Activated T-helper 17 cell treated with anti-CD3 and anti-CD28 coated beads, Interleukin-2, amount 50 U/mL, for 72 hours (primary cell): Measurements from ENCODE around the gene KIAA2012. TPM values are rescaled to one million over a fixed set of nuclear protein-coding genes. Genes with fewer than 3 reads are reported as not detected.
A peak's percentile ranks its signal among the peaks of the same experiment; 100 is the strongest.

Experiments used
- ATAC-seq: fragments of 150-1000 bp; cut with Tn5 transposase; replicated peaks from 2 replicates; pipeline ENCODE4 v1.10.0; 2021; ENCODE audit warnings: mild to moderate bottlenecking, moderate library complexity
- H3K27ac Mint-ChIP-seq: one replicate; pipeline ENCODE4 v1.8.0; 2022; ENCODE audit warnings: mixed read lengths
- H3K27me3 Mint-ChIP-seq: one replicate; pipeline ENCODE4 v1.8.0; 2022; ENCODE audit warnings: mixed read lengths
- H3K36me3 Mint-ChIP-seq: one replicate; pipeline ENCODE4 v1.8.0; 2022; ENCODE audit warnings: low read depth, mild to moderate bottlenecking, mixed read lengths
- H3K4me1 Mint-ChIP-seq: one replicate; pipeline ENCODE4 v1.8.0; 2022; ENCODE audit warnings: mixed read lengths
- H3K4me3 Mint-ChIP-seq: one replicate; pipeline ENCODE4 v1.8.0; 2022; ENCODE audit warnings: mild to moderate bottlenecking, mixed read lengths
- H3K9me3 Mint-ChIP-seq: one replicate; pipeline ENCODE4 v1.8.0; 2022; ENCODE audit warnings: mixed read lengths
- total RNA-seq, 2 donors: library from RNA; stranded (reverse); gene quantifications; one replicate each; pipeline ENCODE4 v1.2.3, GENCODE V29; 2022

KIAA2012 gene
- total RNA-seq, result not detected

DNA sequence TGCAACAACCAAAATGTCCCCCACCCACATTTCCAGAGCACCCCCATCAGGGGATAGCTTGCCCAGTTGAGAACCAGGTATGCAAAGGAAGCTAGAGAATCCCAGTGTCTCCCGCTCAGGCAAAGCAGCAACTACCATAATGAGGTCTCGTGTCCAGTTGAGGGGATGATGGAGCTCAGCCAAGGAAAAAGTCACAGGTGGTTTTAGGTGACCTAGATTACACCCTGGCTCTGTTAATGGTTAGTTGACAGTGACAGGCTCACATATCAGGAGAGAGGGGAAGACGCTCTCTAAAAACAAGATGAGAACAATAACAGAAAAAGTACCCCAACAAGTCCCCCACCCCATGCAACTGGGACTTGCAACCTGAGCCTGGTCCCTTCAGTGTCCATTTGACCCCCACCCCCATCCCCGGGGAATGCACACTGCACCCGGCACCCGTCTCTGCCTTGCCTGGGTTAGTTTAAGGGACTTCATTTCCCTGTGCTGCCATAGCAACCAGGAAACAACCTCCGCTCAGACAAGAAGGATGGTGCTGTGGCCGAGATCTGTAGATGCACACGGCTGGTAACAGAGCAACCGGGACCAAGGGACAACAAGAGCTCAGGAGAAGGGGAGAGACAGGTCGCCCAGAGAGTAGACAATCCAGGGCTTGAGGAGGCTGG lies at the start of gene KIAA2012:
KIAA2012 (plus strand) TSS at position 519 of the 665 bp plus-strand sequence. CDS start 373 bp downstream, outside the sequence.
- Mint-ChIP-seq H3K4me3 (no peak within 1 kb of the TSS), H3K27ac (no peak within 1 kb of the TSS), H3K9me3 (no peaks in the 10 kb centered on the region), H3K4me1 (no peaks in the 10 kb centered on the region), H3K27me3 (peaks cover 20% of the 10 kb centered on the region), H3K36me3 (no peaks in the 10 kb centered on the region)
- ATAC-seq, result no peak

GRCh38 chr2:202023904-202024266 lies 49.2 kb upstream of the KIAA2012 start:
- Mint-ChIP-seq H3K27me3 (peaks cover 3% of the 10 kb centered on the region), H3K36me3 (no peaks in the 10 kb centered on the region), H3K4me1 (no peaks in the 10 kb centered on the region), H3K9me3 (no peaks in the 10 kb centered on the region), H3K4me3 (no peak overlapping the region), H3K27ac (no peak overlapping the region)
- ATAC-seq, result no peak

DNA sequence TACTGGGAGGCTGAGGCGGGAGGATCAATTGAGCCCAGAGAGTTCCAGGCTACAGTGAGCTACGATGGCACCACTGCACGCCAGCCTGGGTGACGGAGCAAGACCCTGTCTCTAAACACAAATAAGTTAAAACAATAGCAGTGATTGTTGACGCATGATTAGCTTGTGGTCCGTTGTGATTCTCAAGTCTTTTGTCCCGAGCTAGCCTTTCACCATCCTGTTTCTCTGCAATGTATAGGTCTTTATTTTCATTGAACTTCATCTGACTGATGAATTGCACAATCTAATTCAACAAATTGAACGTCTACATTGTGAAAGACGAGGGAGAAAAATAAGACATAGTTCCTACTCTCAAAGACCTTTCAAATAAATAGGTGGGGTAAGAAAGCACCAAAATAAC lies 48.2 kb upstream of the KIAA2012 start:
- no peak overlapping the region for H3K27ac Mint-ChIP-seq
- H3K4me1 Mint-ChIP-seq, result no peaks in the 10 kb centered on the region
- ATAC-seq, result no peak
- H3K9me3 Mint-ChIP-seq, result no peaks in the 10 kb centered on the region
- H3K36me3 Mint-ChIP-seq, result no peaks in the 10 kb centered on the region
- H3K4me3 Mint-ChIP-seq, result no peak overlapping the region
- H3K27me3 Mint-ChIP-seq, result peaks cover 3% of the 10 kb centered on the region

DNA sequence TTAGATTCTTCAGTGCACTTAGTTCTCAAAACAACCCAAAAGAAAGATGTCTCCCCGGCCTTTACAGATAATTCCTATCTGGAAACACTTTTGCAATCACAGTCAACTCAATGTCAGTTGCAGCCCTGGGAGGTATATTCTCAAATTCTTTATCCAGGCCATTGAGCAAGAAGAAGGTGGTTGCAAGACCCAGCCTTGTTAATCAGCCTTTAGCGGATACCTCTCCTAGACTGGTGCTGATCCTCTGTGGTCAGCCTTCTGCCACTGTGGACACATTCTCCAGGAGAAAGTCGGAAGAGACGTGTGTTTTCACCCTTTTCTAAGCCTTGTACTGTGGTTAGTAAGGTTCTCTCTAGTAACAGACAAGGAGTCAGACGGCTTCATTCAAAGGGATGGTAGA lies 47.2 kb upstream of the KIAA2012 start:
- Mint-ChIP-seq H3K4me3 (no peak overlapping the region), H3K4me1 (no peaks in the 10 kb centered on the region), H3K9me3 (no peaks in the 10 kb centered on the region), H3K27me3 (peaks cover 3% of the 10 kb centered on the region), H3K27ac (no peak overlapping the region), H3K36me3 (no peaks in the 10 kb centered on the region)
- no peak for ATAC-seq

DNA sequence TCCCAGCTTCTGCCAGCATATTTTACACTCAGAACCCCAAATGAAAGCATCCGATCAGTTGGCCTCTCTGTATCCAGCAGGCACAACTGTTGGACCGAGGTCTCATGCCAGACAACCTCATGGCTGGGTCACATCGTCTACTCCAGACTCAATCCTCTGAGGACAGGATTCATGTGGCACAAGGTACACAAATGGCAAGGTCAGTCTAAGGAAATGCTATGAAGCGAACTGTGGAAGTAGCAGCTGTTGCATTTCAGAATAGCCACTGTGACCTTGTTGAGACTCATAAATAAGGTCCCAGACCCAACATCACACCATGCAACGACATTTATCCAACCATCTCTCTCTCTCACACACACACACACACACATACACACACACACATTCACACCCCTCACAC lies 46.5 kb upstream of the KIAA2012 start:
- H3K9me3 Mint-ChIP-seq, result no peaks in the 10 kb centered on the region
- no peaks in the 10 kb centered on the region for H3K4me1 Mint-ChIP-seq
- H3K27ac Mint-ChIP-seq, result no peak overlapping the region
- no peak overlapping the region for H3K4me3 Mint-ChIP-seq
- no peak for ATAC-seq
- peaks cover 3% of the 10 kb centered on the region for H3K27me3 Mint-ChIP-seq
- no peaks in the 10 kb centered on the region for H3K36me3 Mint-ChIP-seq

DNA sequence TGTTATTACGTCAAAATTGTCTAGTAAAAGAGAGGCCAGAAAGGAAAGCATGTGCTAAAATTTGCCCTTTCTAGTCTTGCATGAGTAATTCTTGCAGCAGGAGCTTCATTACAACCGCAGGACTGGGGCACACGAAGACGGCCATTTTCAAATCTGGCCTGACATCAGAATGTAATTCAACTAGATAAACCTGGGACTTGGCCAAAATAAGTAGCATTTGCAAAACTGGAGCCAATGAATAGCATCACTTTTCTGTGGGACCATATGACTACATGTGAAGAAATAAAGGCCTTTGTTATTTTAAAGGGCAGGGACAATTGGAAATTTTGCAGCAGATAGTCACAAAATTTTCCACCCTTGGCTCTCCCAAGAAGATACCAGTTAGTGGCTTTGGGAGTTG lies 42.4 kb upstream of the KIAA2012 start:
- H3K27me3 Mint-ChIP-seq, result peaks cover 8% of the 10 kb centered on the region
- no peak overlapping the region for H3K4me3 Mint-ChIP-seq
- no peak overlapping the region for H3K27ac Mint-ChIP-seq
- no peak for ATAC-seq
- H3K9me3 Mint-ChIP-seq, result no peaks in the 10 kb centered on the region
- peaks cover 8% of the 10 kb centered on the region for H3K4me1 Mint-ChIP-seq
- no peaks in the 10 kb centered on the region for H3K36me3 Mint-ChIP-seq

GRCh38 chr2:202031246-202031951 lies 41.7 kb upstream of the KIAA2012 start:
- Mint-ChIP-seq H3K9me3 (no peaks in the 10 kb centered on the region), H3K36me3 (no peaks in the 10 kb centered on the region), H3K27me3 (peaks cover 8% of the 10 kb centered on the region), H3K4me3 (peak overlapping the region; percentile 89), H3K27ac (no peak overlapping the region), H3K4me1 (peaks cover 8% of the 10 kb centered on the region)
- ATAC-seq, result no peak

DNA sequence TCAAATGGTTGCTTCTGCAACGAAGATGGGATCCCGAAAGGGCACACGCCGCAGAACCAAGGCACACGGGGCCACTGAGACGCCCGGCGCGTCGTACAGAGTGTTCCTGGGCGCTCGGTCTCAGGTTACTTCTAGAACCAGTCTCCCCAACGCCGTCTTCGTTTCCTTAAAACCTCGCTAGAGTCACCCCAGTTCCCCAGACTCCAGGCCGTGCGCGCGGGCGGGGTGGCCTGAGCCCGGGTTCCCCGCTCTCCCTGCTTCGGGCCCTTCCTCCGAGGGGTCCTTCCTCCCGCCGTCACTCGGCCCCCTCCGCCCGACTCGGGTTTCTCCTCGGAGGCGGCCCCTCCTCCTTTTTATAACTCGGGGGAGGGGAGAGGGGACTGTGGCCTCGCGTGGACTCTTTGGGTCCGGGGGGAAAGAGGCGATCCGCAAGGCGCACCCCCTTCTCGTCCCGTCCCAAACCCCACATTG lies 40.2 kb upstream of the KIAA2012 start:
- peak overlapping the region; percentile 55 for H3K27ac Mint-ChIP-seq
- H3K4me3 Mint-ChIP-seq, result peak overlapping the region; percentile 89
- H3K27me3 Mint-ChIP-seq, result peaks cover 8% of the 10 kb centered on the region
- ATAC-seq, result peak; percentile 48
- no peaks in the 10 kb centered on the region for H3K36me3 Mint-ChIP-seq
- no peaks in the 10 kb centered on the region for H3K9me3 Mint-ChIP-seq
- H3K4me1 Mint-ChIP-seq, result peaks cover 8% of the 10 kb centered on the region

DNA sequence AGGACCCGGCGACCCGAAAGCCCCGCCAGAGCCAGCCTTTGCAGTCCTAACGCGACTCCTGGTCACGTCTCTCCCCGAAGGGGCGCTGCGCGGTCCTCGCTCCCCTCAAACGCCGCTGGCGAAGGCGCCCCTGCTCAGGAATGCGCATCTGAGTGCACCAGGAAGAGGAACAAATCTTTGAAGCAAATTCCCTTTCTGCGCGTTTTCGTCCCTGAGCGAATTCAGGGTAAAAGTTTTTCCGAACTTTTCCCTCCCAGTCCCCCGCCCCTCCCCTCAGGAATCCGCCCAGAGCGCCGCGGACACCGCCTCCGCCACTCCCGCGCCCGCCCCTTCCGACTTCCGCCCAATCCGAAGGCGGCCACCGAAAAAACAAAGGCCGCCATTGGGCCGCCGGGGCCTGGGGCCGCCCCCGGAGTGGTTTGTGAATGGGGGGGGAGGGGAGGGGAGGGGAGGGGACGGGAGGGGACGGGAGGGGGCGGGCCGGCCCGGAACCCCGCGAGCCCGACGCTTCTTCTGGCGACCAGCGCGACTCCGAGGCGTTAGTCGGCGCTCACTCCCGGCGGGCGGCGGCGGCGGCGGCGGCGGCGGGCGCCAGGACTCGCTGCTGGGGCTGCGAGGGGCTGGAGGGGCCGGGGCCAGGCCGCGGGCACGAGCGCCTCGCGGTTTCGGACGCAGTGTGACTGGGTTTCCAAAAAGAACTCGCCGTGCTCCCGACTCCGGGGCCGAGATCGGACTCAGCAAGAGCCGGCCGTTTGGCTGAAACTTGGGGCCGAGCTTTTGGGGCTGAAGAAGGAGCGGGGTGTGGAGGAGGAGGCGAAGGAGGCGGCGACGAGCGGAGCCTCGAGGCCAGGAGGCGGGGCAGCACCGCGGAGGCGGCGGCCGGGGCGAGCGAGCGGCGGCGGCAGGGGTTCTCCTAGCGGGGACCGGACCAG lies 39.5 kb upstream of the KIAA2012 start, which contains the start of gene FZD7:
FZD7 (plus strand) TSS at position 539 of the 932 bp plus-strand sequence. CDS start 793 bp downstream, outside the sequence.
- H3K36me3 Mint-ChIP-seq, result no peaks in the 10 kb centered on the region
- peak; percentile 83 for ATAC-seq
- H3K27ac Mint-ChIP-seq, result peak within 1 kb of the TSS; percentile 55
- H3K4me1 Mint-ChIP-seq, result peaks cover 8% of the 10 kb centered on the region
- peaks cover 12% of the 10 kb centered on the region for H3K27me3 Mint-ChIP-seq
- H3K4me3 Mint-ChIP-seq, result peak within 1 kb of the TSS; percentile 89
- no peaks in the 10 kb centered on the region for H3K9me3 Mint-ChIP-seq

- Mint-ChIP-seq H3K27ac (no peak overlapping the region), H3K9me3 (no peaks in the 10 kb centered on the region), H3K36me3 (no peaks in the 10 kb centered on the region), H3K4me1 (peaks cover 8% of the 10 kb centered on the region), H3K27me3 (peaks cover 19% of the 10 kb centered on the region), H3K4me3 (peak overlapping the region; percentile 89)
- ATAC-seq, result no peak
Measured at GRCh38 chr2:202034249-202035088, 38.6 kb upstream of the KIAA2012 start.

DNA sequence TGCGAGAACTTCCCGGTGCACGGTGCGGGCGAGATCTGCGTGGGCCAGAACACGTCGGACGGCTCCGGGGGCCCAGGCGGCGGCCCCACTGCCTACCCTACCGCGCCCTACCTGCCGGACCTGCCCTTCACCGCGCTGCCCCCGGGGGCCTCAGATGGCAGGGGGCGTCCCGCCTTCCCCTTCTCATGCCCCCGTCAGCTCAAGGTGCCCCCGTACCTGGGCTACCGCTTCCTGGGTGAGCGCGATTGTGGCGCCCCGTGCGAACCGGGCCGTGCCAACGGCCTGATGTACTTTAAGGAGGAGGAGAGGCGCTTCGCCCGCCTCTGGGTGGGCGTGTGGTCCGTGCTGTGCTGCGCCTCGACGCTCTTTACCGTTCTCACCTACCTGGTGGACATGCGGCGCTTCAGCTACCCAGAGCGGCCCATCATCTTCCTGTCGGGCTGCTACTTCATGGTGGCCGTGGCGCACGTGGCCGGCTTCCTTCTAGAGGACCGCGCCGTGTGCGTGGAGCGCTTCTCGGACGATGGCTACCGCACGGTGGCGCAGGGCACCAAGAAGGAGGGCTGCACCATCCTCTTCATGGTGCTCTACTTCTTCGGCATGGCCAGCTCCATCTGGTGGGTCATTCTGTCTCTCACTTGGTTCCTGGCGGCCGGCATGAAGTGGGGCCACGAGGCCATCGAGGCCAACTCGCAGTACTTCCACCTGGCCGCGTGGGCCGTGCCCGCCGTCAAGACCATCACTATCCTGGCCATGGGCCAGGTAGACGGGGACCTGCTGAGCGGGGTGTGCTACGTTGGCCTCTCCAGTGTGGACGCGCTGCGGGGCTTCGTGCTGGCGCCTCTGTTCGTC lies 37.7 kb upstream of the KIAA2012 start:
- H3K36me3 Mint-ChIP-seq, result no peaks in the 10 kb centered on the region
- no peak for ATAC-seq
- H3K27me3 Mint-ChIP-seq, result peaks cover 24% of the 10 kb centered on the region
- H3K4me1 Mint-ChIP-seq, result peaks cover 8% of the 10 kb centered on the region
- no peak overlapping the region for H3K27ac Mint-ChIP-seq
- no peak overlapping the region for H3K4me3 Mint-ChIP-seq
- no peaks in the 10 kb centered on the region for H3K9me3 Mint-ChIP-seq

- H3K27me3 Mint-ChIP-seq, result peaks cover 28% of the 10 kb centered on the region
- no peaks in the 10 kb centered on the region for H3K9me3 Mint-ChIP-seq
- H3K4me3 Mint-ChIP-seq, result no peak overlapping the region
- H3K27ac Mint-ChIP-seq, result no peak overlapping the region
- H3K36me3 Mint-ChIP-seq, result no peaks in the 10 kb centered on the region
- peaks cover 8% of the 10 kb centered on the region for H3K4me1 Mint-ChIP-seq
- ATAC-seq, result no peak
Measured at GRCh38 chr2:202035941-202036372, 37.1 kb upstream of the KIAA2012 start.

GRCh38 chr2:202036601-202037037 lies 36.4 kb upstream of the KIAA2012 start:
- Mint-ChIP-seq H3K27me3 (peaks cover 30% of the 10 kb centered on the region), H3K27ac (no peak overlapping the region), H3K4me1 (peaks cover 8% of the 10 kb centered on the region), H3K9me3 (no peaks in the 10 kb centered on the region), H3K36me3 (no peaks in the 10 kb centered on the region), H3K4me3 (no peak overlapping the region)
- no peak for ATAC-seq
